ENCODE results near the gene YPEL2. TPM values are rescaled to one million over a fixed set of nuclear protein-coding genes. Genes with fewer than 3 reads are reported as not detected.

YPEL2 gene
- total RNA-seq, 1 experiment from 2014 or later: 1.1 TPM

DNA sequence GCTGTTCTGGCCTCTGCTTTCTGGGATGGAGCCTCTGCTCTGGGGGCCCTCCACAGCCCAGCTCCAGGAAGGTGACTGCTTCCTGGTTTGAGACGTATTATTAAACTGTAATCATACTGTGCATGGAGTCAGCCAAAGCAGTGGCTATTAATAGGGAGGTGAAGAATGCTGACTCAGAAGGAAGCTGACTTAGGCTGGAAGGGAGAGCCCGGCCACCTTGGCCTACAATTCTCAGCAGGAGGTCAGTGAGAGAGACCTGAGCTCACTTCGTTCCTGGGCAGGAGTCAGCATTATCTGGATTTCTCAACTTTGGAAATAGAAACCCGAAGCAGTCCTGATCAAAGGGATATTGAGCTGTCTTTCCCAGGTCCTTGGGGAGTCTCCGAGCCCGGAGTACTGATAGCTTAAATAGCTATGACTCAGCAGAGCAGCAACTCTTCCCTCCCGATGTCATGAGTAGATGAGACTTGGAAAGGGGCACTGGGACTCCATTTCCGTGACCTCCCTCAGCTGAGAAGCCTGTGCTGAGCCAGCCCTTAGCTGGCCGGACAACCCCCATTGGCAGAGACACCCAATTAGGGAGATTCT, 91.8 kb downstream of the YPEL2 start:
- ChIA-PET CTCF (no interaction called here), POLR2A (interaction anchor here (0.7 kb wide), 1 partner anchor 87 kb away, joined by 6 read pairs; no protein-coding TSS in a partner anchor)
- H3K36me3 ChIP-seq (ENCODE audit: control insufficient read depth, insufficient read depth, low read length): no peaks in the 10 kb centered on the region
- no TSS peak for BruUV-seq (replicated peaks)
- ATAC-seq (no peak; the same call in 1 of the 2 replicates), DNase-seq (ENCODE audit: low read depth, low spot score) (no peak)
- no peak for TF ChIP-seq SIN3A (IDR thresholded peaks at IDR 0.05; ENCODE audit: borderline replicate concordance, insufficient read depth, low read depth, low read length)
- TF ChIP-seq, protein P1, sequence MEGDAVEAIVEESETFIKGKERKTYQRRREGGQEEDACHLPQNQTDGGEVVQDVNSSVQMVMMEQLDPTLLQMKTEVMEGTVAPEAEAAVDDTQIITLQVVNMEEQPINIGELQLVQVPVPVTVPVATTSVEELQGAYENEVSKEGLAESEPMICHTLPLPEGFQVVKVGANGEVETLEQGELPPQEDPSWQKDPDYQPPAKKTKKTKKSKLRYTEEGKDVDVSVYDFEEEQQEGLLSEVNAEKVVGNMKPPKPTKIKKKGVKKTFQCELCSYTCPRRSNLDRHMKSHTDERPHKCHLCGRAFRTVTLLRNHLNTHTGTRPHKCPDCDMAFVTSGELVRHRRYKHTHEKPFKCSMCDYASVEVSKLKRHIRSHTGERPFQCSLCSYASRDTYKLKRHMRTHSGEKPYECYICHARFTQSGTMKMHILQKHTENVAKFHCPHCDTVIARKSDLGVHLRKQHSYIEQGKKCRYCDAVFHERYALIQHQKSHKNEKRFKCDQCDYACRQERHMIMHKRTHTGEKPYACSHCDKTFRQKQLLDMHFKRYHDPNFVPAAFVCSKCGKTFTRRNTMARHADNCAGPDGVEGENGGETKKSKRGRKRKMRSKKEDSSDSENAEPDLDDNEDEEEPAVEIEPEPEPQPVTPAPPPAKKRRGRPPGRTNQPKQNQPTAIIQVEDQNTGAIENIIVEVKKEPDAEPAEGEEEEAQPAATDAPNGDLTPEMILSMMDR (IDR thresholded peaks at IDR 0.05): no peak
- no peak for TF ChIP-seq POLR2AphosphoS5 (IDR thresholded peaks at IDR 0.05; ENCODE audit: low read depth, low read length)
- TF ChIP-seq, protein P2, sequence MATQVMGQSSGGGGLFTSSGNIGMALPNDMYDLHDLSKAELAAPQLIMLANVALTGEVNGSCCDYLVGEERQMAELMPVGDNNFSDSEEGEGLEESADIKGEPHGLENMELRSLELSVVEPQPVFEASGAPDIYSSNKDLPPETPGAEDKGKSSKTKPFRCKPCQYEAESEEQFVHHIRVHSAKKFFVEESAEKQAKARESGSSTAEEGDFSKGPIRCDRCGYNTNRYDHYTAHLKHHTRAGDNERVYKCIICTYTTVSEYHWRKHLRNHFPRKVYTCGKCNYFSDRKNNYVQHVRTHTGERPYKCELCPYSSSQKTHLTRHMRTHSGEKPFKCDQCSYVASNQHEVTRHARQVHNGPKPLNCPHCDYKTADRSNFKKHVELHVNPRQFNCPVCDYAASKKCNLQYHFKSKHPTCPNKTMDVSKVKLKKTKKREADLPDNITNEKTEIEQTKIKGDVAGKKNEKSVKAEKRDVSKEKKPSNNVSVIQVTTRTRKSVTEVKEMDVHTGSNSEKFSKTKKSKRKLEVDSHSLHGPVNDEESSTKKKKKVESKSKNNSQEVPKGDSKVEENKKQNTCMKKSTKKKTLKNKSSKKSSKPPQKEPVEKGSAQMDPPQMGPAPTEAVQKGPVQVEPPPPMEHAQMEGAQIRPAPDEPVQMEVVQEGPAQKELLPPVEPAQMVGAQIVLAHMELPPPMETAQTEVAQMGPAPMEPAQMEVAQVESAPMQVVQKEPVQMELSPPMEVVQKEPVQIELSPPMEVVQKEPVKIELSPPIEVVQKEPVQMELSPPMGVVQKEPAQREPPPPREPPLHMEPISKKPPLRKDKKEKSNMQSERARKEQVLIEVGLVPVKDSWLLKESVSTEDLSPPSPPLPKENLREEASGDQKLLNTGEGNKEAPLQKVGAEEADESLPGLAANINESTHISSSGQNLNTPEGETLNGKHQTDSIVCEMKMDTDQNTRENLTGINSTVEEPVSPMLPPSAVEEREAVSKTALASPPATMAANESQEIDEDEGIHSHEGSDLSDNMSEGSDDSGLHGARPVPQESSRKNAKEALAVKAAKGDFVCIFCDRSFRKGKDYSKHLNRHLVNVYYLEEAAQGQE (IDR thresholded peaks at IDR 0.05; ENCODE audit: insufficient read depth in 1 of 2, low read depth in 2 of 2, low read length in 1 of 2): no peak
- TF ChIP-seq TCF7L2 (IDR thresholded peaks at IDR 0.05; ENCODE audit: low read depth, low read length): no peak
- no peaks in the 10 kb centered on the region for H3K9me3 ChIP-seq (ENCODE audit: control insufficient read depth, insufficient read depth, low read depth, low read length)
- H3K27me3 ChIP-seq (ENCODE audit: control insufficient read depth, insufficient read depth, low read length): no peaks in the 10 kb centered on the region
- no peak overlapping the region for H3K4me3 ChIP-seq (ENCODE audit: low read depth in 2 of 2, low read length in 2 of 2)
- in situ Hi-C loops (cut with HindIII; ENCODE audit: low pct_unique_long_range_greater_than_20kb, low sequenced_read_pairs): no loop called here
- H3K4me1 ChIP-seq (ENCODE audit: control insufficient read depth, insufficient read depth, low read length): no peaks in the 10 kb centered on the region
- intact Hi-C loops (cut with micrococcal nuclease; ENCODE audit: unreplicated experiment): no loop called here
- no peak overlapping the region for H3K27ac ChIP-seq (ENCODE audit: low read length)

DNA sequence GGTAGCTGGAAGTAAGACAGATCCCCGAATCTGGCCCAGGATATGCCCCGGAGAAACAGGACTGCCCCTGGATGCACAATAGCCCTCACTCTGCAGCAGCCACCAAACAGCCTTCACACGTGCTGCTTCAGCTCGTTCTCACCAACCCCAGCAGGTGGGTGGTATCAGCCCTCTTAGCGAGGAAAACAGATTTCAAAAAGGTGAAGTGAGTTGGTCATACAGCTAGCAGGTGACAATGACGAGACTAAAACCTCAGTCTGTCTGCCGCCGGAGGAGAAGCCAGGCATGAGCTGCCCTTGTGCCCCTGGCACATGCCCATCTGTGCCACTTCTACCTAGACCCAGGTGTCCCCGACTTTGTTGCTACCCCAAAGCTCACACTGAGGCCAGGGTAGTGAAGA, 92.4 kb downstream of the YPEL2 start:
- Histone ChIP-seq H3K27me3 (ENCODE audit: control insufficient read depth, insufficient read depth, low read length) (no peaks in the 10 kb centered on the region), H3K9me3 (ENCODE audit: control insufficient read depth, insufficient read depth, low read depth, low read length) (no peaks in the 10 kb centered on the region), H3K36me3 (ENCODE audit: control insufficient read depth, insufficient read depth, low read length) (no peaks in the 10 kb centered on the region), H3K4me3 (ENCODE audit: low read depth in 2 of 2, low read length in 2 of 2) (no peak overlapping the region), H3K27ac (ENCODE audit: low read length) (no peak overlapping the region), H3K4me1 (ENCODE audit: control insufficient read depth, insufficient read depth, low read length) (no peaks in the 10 kb centered on the region)
- ATAC-seq (no peak), DNase-seq (ENCODE audit: low read depth, low spot score) (no peak)
- no peak for TF ChIP-seq POLR2AphosphoS5 (IDR thresholded peaks at IDR 0.05; ENCODE audit: low read depth, low read length)
- no peak for TF ChIP-seq SIN3A (IDR thresholded peaks at IDR 0.05; ENCODE audit: borderline replicate concordance, insufficient read depth, low read depth, low read length)
- TF ChIP-seq, protein P2 (IDR thresholded peaks at IDR 0.05; ENCODE audit: insufficient read depth in 1 of 2, low read depth in 2 of 2, low read length in 1 of 2): no peak
- TF ChIP-seq TCF7L2 (IDR thresholded peaks at IDR 0.05; ENCODE audit: low read depth, low read length): no peak
- TF ChIP-seq, protein P1 (IDR thresholded peaks at IDR 0.05): no peak
- no TSS peak for BruUV-seq (replicated peaks)
- in situ Hi-C loops (cut with HindIII; ENCODE audit: low pct_unique_long_range_greater_than_20kb, low sequenced_read_pairs) (no loop called here), intact Hi-C loops (cut with micrococcal nuclease; ENCODE audit: unreplicated experiment) (no loop called here)
- POLR2A ChIA-PET: no interaction called here
- CTCF ChIA-PET: interaction anchor here (0.7 kb wide), 1 partner anchor 94 kb away, joined by 8 read pairs; no protein-coding TSS in a partner anchor

All from Panc1 (cell line).